WTC11 (cell line): ENCODE results near the gene RPIA. TPM values are rescaled to one million over a fixed set of nuclear protein-coding genes. Genes with fewer than 3 reads are reported as not detected.

Experiments
- ATAC-seq: fragments of 200-7000 bp; cut with Tn5 transposase; 2 replicates; pipeline ENCODE4 v1.10.0; 2021; ENCODE audit warnings: mild to moderate bottlenecking, moderate library complexity
- CTCF ChIA-PET: fragments of 300-600 bp; sonication (Branson Sonifier 250); formaldehyde crosslinking; loops from one replicate; lab custom pipeline; 2021; ENCODE audit warnings: antibody characterized with exemption; lab: Charles Lee
- POLR2A ChIA-PET: fragments of 350-600 bp; sonication (Branson Sonifier 250); formaldehyde crosslinking; loops from one replicate; lab custom pipeline; 2021; ENCODE audit warnings: antibody characterized with exemption; lab: Charles Lee
- DNase-seq: peaks from one replicate; pipeline ENCODE4 v3.0.0; 2021; ENCODE audit warnings: low spot score
- H3K27ac Mint-ChIP-seq: 2 replicates; pipeline ENCODE4 v1.8.0; 2021; ENCODE audit warnings: mixed read lengths
- H3K27me3 Mint-ChIP-seq: 2 replicates; pipeline ENCODE4 v1.8.0; 2021; ENCODE audit warnings: low read depth, mild to moderate bottlenecking, moderate library complexity, mixed read lengths
- H3K36me3 Mint-ChIP-seq: 2 replicates; pipeline ENCODE4 v1.8.0; 2021; ENCODE audit warnings: mixed read lengths
- H3K4me1 Mint-ChIP-seq: 2 replicates; pipeline ENCODE4 v1.8.0; 2022; ENCODE audit warnings: mixed read lengths
- H3K4me3 Mint-ChIP-seq: 2 replicates; pipeline ENCODE4 v1.8.0; 2021; ENCODE audit warnings: mild to moderate bottlenecking, moderate library complexity, mixed read lengths
- H3K9me3 Mint-ChIP-seq: 2 replicates; pipeline ENCODE4 v1.8.0; 2021; ENCODE audit warnings: mixed read lengths
- ARID4B ChIP-seq: sonication (generic); formaldehyde crosslinking; IDR thresholded peaks from 2 replicates; pipeline ENCODE4 v1.8.0; 2023; ENCODE audit warnings: missing genetic modification reagents, mild to moderate bottlenecking, borderline replicate concordance
- ATF3 ChIP-seq: sonication (generic); formaldehyde crosslinking; conservative IDR thresholded peaks from 2 replicates; pipeline ENCODE4 v1.8.1; 2022; ENCODE audit warnings: mild to moderate bottlenecking, missing genetic modification reagents
- CREB1 ChIP-seq: sonication (generic); formaldehyde crosslinking; IDR thresholded peaks from 2 replicates; pipeline ENCODE4 v1.8.0; 2023; ENCODE audit warnings: mild to moderate bottlenecking, missing genetic modification reagents
- CREM ChIP-seq: sonication (generic); formaldehyde crosslinking; IDR thresholded peaks from 2 replicates; pipeline ENCODE4 v1.8.1; 2022; ENCODE audit warnings: mild to moderate bottlenecking, missing genetic modification reagents, moderate library complexity
- EMX1 ChIP-seq: fragments of 250-450 bp; sonication (Bioruptor Pico); IDR thresholded peaks from 2 replicates; pipeline ENCODE4 v1.8.0; 2021; ENCODE audit warnings: mild to moderate bottlenecking
- JAZF1 ChIP-seq: fragments of 250-450 bp; sonication (Bioruptor Pico); IDR thresholded peaks from 2 replicates; pipeline ENCODE4 v1.9.0; 2021; ENCODE audit warnings: moderate library complexity, mild to moderate bottlenecking, inconsistent platforms
- MYBL2 ChIP-seq: sonication (generic); formaldehyde crosslinking; IDR thresholded peaks from 2 replicates; pipeline ENCODE4 v1.8.1; 2023; ENCODE audit warnings: mild to moderate bottlenecking, moderate library complexity, missing genetic modification reagents
- NFATC4 ChIP-seq: fragments of 250-450 bp; sonication (Bioruptor Pico); IDR thresholded peaks from 2 replicates; pipeline ENCODE4 v1.9.0; 2021; ENCODE audit warnings: mild to moderate bottlenecking
- NFYB ChIP-seq: sonication (generic); formaldehyde crosslinking; conservative IDR thresholded peaks from 2 replicates; pipeline ENCODE4 v1.8.0; 2022; ENCODE audit warnings: low read depth, missing genetic modification reagents
- NR3C1 ChIP-seq: sonication (generic); formaldehyde crosslinking; conservative IDR thresholded peaks from 2 replicates; pipeline ENCODE4 v1.8.1; 2023; ENCODE audit warnings: low read depth, mild to moderate bottlenecking, missing genetic modification reagents
- RORB ChIP-seq: fragments of 250-450 bp; sonication (Bioruptor Pico); IDR thresholded peaks from 2 replicates; pipeline ENCODE4 v1.9.0; 2021; ENCODE audit warnings: mild to moderate bottlenecking
- SMAD3 ChIP-seq: sonication (generic); formaldehyde crosslinking; IDR thresholded peaks from 2 replicates; pipeline ENCODE4 v1.8.0; 2022; ENCODE audit warnings: missing genetic modification reagents, mild to moderate bottlenecking, borderline replicate concordance
- SP1 ChIP-seq: sonication (generic); formaldehyde crosslinking; conservative IDR thresholded peaks from 2 replicates; pipeline ENCODE4 v1.8.1; 2022; ENCODE audit warnings: missing genetic modification reagents
- ZBTB43 ChIP-seq: sonication (generic); formaldehyde crosslinking; IDR thresholded peaks from 2 replicates; pipeline ENCODE4 v1.8.1; 2023; ENCODE audit warnings: mild to moderate bottlenecking, missing genetic modification reagents
- ZNF317 ChIP-seq: sonication (generic); formaldehyde crosslinking; IDR thresholded peaks from 2 replicates; pipeline ENCODE4 v1.8.1; 2023; ENCODE audit warnings: low read depth, mild to moderate bottlenecking, moderate library complexity, missing genetic modification reagents, borderline replicate concordance
- ZNF416 ChIP-seq: fragments of 250-450 bp; sonication (Bioruptor Pico); IDR thresholded peaks from 2 replicates; pipeline ENCODE4 v1.9.0; 2021; ENCODE audit warnings: mild to moderate bottlenecking, inconsistent platforms
- total RNA-seq: library from RNA; stranded (reverse); gene quantifications from 3 replicates; pipeline ENCODE4 v1.2.3, GENCODE V29; 2021
- TF ChIP-seq, protein P1 (sequence below): sonication (generic); formaldehyde crosslinking; IDR thresholded peaks from 2 replicates; pipeline ENCODE4 v1.8.0; 2023; ENCODE audit warnings: mild to moderate bottlenecking, missing genetic modification reagents
- TF ChIP-seq, protein P2 (sequence below): sonication (generic); formaldehyde crosslinking; IDR thresholded peaks from 2 replicates; pipeline ENCODE4 v1.8.0; 2022; ENCODE audit warnings: mild to moderate bottlenecking, missing genetic modification reagents
- TF ChIP-seq, protein P3 (sequence below): sonication (generic); formaldehyde crosslinking; IDR thresholded peaks from 2 replicates; pipeline ENCODE4 v1.8.0; 2022; ENCODE audit warnings: mild to moderate bottlenecking, missing genetic modification reagents

RPIA gene
- total RNA-seq, 1 experiment from 2014 or later = 23.4 TPM

GRCh38 chr2:88724643-88725332 lies 33.3 kb downstream of the RPIA start:
- peaks cover 29% of the 10 kb centered on the region for H3K9me3 Mint-ChIP-seq
- TF ChIP-seq NFYB (CRISPR knock-in tag) (no peak), ARID4B (CRISPR knock-in tag) (no peak), CREM (CRISPR knock-in tag) (no peak), ZBTB43 (CRISPR knock-in tag) (no peak), NFATC4 (CRISPR knock-in tag) (no peak), ZNF317 (CRISPR knock-in tag) (no peak), CREB1 (CRISPR knock-in tag) (no peak), SMAD3 (no peak), RORB (CRISPR knock-in tag) (no peak), EMX1 (CRISPR knock-in tag) (no peak), MYBL2 (no peak), ZNF416 (CRISPR knock-in tag) (no peak), JAZF1 (CRISPR knock-in tag) (no peak), ATF3 (CRISPR knock-in tag) (no peak), NR3C1 (CRISPR knock-in tag) (no peak), SP1 (CRISPR knock-in tag) (no peak)
- TF ChIP-seq, protein P1, sequence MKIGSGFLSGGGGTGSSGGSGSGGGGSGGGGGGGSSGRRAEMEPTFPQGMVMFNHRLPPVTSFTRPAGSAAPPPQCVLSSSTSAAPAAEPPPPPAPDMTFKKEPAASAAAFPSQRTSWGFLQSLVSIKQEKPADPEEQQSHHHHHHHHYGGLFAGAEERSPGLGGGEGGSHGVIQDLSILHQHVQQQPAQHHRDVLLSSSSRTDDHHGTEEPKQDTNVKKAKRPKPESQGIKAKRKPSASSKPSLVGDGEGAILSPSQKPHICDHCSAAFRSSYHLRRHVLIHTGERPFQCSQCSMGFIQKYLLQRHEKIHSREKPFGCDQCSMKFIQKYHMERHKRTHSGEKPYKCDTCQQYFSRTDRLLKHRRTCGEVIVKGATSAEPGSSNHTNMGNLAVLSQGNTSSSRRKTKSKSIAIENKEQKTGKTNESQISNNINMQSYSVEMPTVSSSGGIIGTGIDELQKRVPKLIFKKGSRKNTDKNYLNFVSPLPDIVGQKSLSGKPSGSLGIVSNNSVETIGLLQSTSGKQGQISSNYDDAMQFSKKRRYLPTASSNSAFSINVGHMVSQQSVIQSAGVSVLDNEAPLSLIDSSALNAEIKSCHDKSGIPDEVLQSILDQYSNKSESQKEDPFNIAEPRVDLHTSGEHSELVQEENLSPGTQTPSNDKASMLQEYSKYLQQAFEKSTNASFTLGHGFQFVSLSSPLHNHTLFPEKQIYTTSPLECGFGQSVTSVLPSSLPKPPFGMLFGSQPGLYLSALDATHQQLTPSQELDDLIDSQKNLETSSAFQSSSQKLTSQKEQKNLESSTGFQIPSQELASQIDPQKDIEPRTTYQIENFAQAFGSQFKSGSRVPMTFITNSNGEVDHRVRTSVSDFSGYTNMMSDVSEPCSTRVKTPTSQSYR (CRISPR knock-in tag) = no peak
- TF ChIP-seq, protein P2, sequence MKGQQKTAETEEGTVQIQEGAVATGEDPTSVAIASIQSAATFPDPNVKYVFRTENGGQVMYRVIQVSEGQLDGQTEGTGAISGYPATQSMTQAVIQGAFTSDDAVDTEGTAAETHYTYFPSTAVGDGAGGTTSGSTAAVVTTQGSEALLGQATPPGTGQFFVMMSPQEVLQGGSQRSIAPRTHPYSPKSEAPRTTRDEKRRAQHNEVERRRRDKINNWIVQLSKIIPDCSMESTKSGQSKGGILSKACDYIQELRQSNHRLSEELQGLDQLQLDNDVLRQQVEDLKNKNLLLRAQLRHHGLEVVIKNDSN = no peak
- TF ChIP-seq, protein P3, sequence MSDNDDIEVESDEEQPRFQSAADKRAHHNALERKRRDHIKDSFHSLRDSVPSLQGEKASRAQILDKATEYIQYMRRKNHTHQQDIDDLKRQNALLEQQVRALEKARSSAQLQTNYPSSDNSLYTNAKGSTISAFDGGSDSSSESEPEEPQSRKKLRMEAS (CRISPR knock-in tag) = no peak
- TF ChIP-seq, all 79 proteins: peak for 0
- Mint-ChIP-seq H3K4me3 (no peak overlapping the region), H3K36me3 (peaks cover 43% of the 10 kb centered on the region), H3K27ac (no peak overlapping the region), H3K27me3 (no peaks in the 10 kb centered on the region), H3K4me1 (peaks cover 16% of the 10 kb centered on the region)
- ATAC-seq (no peak), DNase-seq (no peak)
- CTCF ChIA-PET = no interaction called here
- POLR2A ChIA-PET = no interaction called here
